MG63 (cell line): ENCODE measurements around the gene NT5DC1. TPM values are rescaled to one million over a fixed set of nuclear protein-coding genes. Genes with fewer than 3 reads are reported as not detected.

Experiments
- DNase-seq: peaks from one replicate; pipeline ENCODE4 v3.0.0-alpha.2; 2020
- H3K27me3 ChIP-seq: fragments of 250-450 bp; sonication (Bioruptor Pico); 2 replicates; pipeline ENCODE4 v1.5.1; 2020; ENCODE audit warnings: mild to moderate bottlenecking, moderate library complexity
- H3K36me3 ChIP-seq: fragments of 250-450 bp; sonication (Bioruptor Pico); 2 replicates; pipeline ENCODE4 v1.5.1; 2020; ENCODE audit warnings: mild to moderate bottlenecking, moderate library complexity
- H3K4me3 ChIP-seq: fragments of 250-450 bp; sonication (Bioruptor Pico); 2 replicates; pipeline ENCODE4 v1.5.1; 2020; ENCODE audit warnings: mild to moderate bottlenecking, moderate library complexity
- H3K9me3 ChIP-seq: fragments of 250-450 bp; sonication (Bioruptor Pico); 2 replicates; pipeline ENCODE4 v1.5.1; 2020; ENCODE audit warnings: mild to moderate bottlenecking, moderate library complexity
- total RNA-seq: library from RNA; depleted of rRNA; stranded (reverse); fragments of >200 nt; shearing (Covaris generic); gene quantifications from 2 replicates; pipeline ENCODE4 v1.2.3, GENCODE V29; 2014; ENCODE audit warnings: low replicate concordance

Gene NT5DC1
- total RNA-seq, 1 experiment from 2014 or later: 12.8 TPM

- Histone ChIP-seq H3K27me3 (no peaks in the 10 kb centered on the region), H3K9me3 (no peaks in the 10 kb centered on the region), H3K4me3 (no peak overlapping the region), H3K36me3 (no peaks in the 10 kb centered on the region)
- no peak for DNase-seq
These were observed 96.2 kb downstream of the NT5DC1 start for GRCh38 chr6:116196841-116197240.

- Histone ChIP-seq H3K27me3 (no peaks in the 10 kb centered on the region), H3K9me3 (no peaks in the 10 kb centered on the region), H3K4me3 (no peak overlapping the region), H3K36me3 (no peaks in the 10 kb centered on the region)
- DNase-seq: no peak
These were observed 100.1 kb downstream of the NT5DC1 start for GRCh38 chr6:116200619-116201249.

- H3K9me3 ChIP-seq: no peaks in the 10 kb centered on the region
- no peaks in the 10 kb centered on the region for H3K27me3 ChIP-seq
- no peaks in the 10 kb centered on the region for H3K36me3 ChIP-seq
- no peak for DNase-seq
- no peak overlapping the region for H3K4me3 ChIP-seq
These were observed 100.9 kb downstream of the NT5DC1 start for GRCh38 chr6:116201538-116201937.

- Histone ChIP-seq H3K36me3 (no peaks in the 10 kb centered on the region), H3K27me3 (no peaks in the 10 kb centered on the region), H3K4me3 (no peak overlapping the region), H3K9me3 (no peaks in the 10 kb centered on the region)
- no peak for DNase-seq
These were observed 104.6 kb downstream of the NT5DC1 start for GRCh38 chr6:116205281-116205680.

- Histone ChIP-seq H3K9me3 (no peaks in the 10 kb centered on the region), H3K4me3 (no peak overlapping the region), H3K36me3 (no peaks in the 10 kb centered on the region), H3K27me3 (no peaks in the 10 kb centered on the region)
- no peak for DNase-seq
These were observed 105.7 kb downstream of the NT5DC1 start for GRCh38 chr6:116206231-116206903.

GRCh38 chr6:116208056-116208785 lies 107.6 kb downstream of the NT5DC1 start:
- no peak overlapping the region for H3K4me3 ChIP-seq
- H3K27me3 ChIP-seq: no peaks in the 10 kb centered on the region
- no peak for DNase-seq
- no peaks in the 10 kb centered on the region for H3K9me3 ChIP-seq
- H3K36me3 ChIP-seq: no peaks in the 10 kb centered on the region

- DNase-seq: no peak
- Histone ChIP-seq H3K4me3 (no peak overlapping the region), H3K27me3 (no peaks in the 10 kb centered on the region), H3K9me3 (no peaks in the 10 kb centered on the region), H3K36me3 (no peaks in the 10 kb centered on the region)
These were observed 109.7 kb downstream of the NT5DC1 start for GRCh38 chr6:116210316-116210715.

- H3K27me3 ChIP-seq: no peaks in the 10 kb centered on the region
- peak; percentile 73 for DNase-seq
- no peak overlapping the region for H3K4me3 ChIP-seq
- H3K9me3 ChIP-seq: no peaks in the 10 kb centered on the region
- no peaks in the 10 kb centered on the region for H3K36me3 ChIP-seq
These were observed 110.2 kb downstream of the NT5DC1 start for GRCh38 chr6:116210750-116211425.

- DNase-seq: no peak
- H3K27me3 ChIP-seq: no peaks in the 10 kb centered on the region
- H3K9me3 ChIP-seq: no peaks in the 10 kb centered on the region
- H3K36me3 ChIP-seq: no peaks in the 10 kb centered on the region
- no peak overlapping the region for H3K4me3 ChIP-seq
These were observed 114.0 kb downstream of the NT5DC1 start for GRCh38 chr6:116214681-116215080.

- Histone ChIP-seq H3K4me3 (no peak overlapping the region), H3K36me3 (no peaks in the 10 kb centered on the region), H3K27me3 (no peaks in the 10 kb centered on the region), H3K9me3 (no peaks in the 10 kb centered on the region)
- DNase-seq: no peak
These were observed 114.8 kb downstream of the NT5DC1 start for GRCh38 chr6:116215414-116215813.

- no peaks in the 10 kb centered on the region for H3K27me3 ChIP-seq
- no peak overlapping the region for H3K4me3 ChIP-seq
- no peak for DNase-seq
- no peaks in the 10 kb centered on the region for H3K9me3 ChIP-seq
- H3K36me3 ChIP-seq: no peaks in the 10 kb centered on the region
These were observed 116.4 kb downstream of the NT5DC1 start for GRCh38 chr6:116217069-116217468.

GRCh38 chr6:116218172-116218633 lies 117.5 kb downstream of the NT5DC1 start:
- no peak for DNase-seq
- Histone ChIP-seq H3K4me3 (no peak overlapping the region), H3K9me3 (no peaks in the 10 kb centered on the region), H3K27me3 (no peaks in the 10 kb centered on the region), H3K36me3 (no peaks in the 10 kb centered on the region)

- H3K36me3 ChIP-seq: no peaks in the 10 kb centered on the region
- no peaks in the 10 kb centered on the region for H3K27me3 ChIP-seq
- no peak overlapping the region for H3K4me3 ChIP-seq
- DNase-seq: no peak
- no peaks in the 10 kb centered on the region for H3K9me3 ChIP-seq
These were observed 118.2 kb downstream of the NT5DC1 start for GRCh38 chr6:116218866-116219265.

- Histone ChIP-seq H3K36me3 (no peaks in the 10 kb centered on the region), H3K4me3 (no peak overlapping the region), H3K27me3 (no peaks in the 10 kb centered on the region), H3K9me3 (no peaks in the 10 kb centered on the region)
- no peak for DNase-seq
These were observed 120.4 kb downstream of the NT5DC1 start for GRCh38 chr6:116221067-116221466.

- no peak overlapping the region for H3K4me3 ChIP-seq
- no peaks in the 10 kb centered on the region for H3K27me3 ChIP-seq
- DNase-seq: no peak
- no peaks in the 10 kb centered on the region for H3K9me3 ChIP-seq
- no peaks in the 10 kb centered on the region for H3K36me3 ChIP-seq
These were observed 121.3 kb downstream of the NT5DC1 start for GRCh38 chr6:116221911-116222310.

GRCh38 chr6:116223355-116223754 lies 122.7 kb downstream of the NT5DC1 start:
- H3K9me3 ChIP-seq: no peaks in the 10 kb centered on the region
- DNase-seq: no peak
- H3K4me3 ChIP-seq: no peak overlapping the region
- H3K27me3 ChIP-seq: no peaks in the 10 kb centered on the region
- no peaks in the 10 kb centered on the region for H3K36me3 ChIP-seq

- Histone ChIP-seq H3K4me3 (no peak overlapping the region), H3K27me3 (no peaks in the 10 kb centered on the region), H3K36me3 (no peaks in the 10 kb centered on the region), H3K9me3 (no peaks in the 10 kb centered on the region)
- DNase-seq: peak; percentile 87
These were observed 128.7 kb downstream of the NT5DC1 start for GRCh38 chr6:116229287-116229913.
